HG02840 (cell line): Measurements from ENCODE around the gene PPP2R2C.

Source experiments
- ATAC-seq: cut with Tn5 transposase; IDR thresholded peaks from one replicate; pipeline ENCODE4 v1.9.1; 2021; ENCODE audit warnings: mild to moderate bottlenecking, moderate library complexity, moderate number of reproducible peaks; ENCODE audit not compliant: unreplicated experiment, low FRiP score

PPP2R2C gene

DNA sequence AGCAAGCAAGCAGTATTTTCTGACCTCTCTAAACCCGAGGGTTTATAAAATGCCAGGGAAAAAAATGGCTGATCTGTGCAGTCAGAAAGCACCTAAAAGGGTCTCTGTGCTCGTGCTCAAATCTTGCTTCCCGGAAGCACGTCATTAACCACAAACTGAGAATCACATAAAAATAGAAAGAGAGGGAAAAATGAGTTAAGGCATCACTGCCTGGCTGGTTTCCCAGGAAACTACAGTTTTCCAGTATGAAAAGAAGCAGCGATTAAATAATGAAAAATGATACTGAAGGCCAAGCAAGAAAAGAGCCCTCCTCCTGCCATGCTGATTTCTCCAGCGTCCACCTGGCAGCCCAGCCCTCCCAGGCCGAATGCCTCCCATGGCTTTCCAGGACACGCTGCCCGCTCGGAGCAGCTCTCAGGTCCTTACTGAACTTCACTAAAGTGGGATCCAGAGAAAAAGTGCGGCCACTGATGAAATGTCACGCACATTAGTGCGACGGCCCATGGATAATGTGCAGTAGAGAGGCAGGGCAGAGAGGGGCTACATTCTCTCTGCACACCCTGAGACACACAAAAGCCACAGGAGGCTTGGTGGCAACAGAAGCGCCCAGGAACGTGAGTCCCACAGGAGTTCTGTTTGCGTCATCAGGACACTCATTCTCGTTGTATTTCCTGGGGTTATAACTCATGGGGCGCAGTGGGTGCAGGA lies 122.4 kb downstream of the PPP2R2C start:
- no peak for ATAC-seq

DNA sequence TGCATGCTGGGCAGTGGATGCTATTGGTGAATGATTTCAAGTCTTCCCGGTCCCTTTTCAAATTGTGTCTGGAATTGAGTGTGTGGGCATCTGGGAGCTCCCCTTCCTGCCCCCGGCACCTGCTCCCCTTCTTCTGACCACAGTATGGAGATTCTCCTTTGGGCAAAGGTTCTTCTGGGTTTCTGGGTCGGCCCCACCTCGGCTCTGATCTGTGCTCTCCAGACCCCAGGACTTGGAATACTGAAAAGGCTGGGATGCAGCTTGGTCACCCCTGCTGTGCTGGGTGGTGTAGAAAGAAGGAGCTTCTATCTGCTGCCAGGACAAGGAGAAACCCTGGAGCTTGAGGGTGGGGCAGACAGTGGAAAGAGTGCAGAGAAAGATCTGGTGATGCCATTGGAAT lies 124.0 kb downstream of the PPP2R2C start:
- no peak for ATAC-seq

- ATAC-seq, result no peak
These were observed 124.8 kb downstream of the PPP2R2C start for GRCh38 chr4:6347511-6348045.

- no peak for ATAC-seq
These were observed 125.9 kb downstream of the PPP2R2C start for GRCh38 chr4:6346373-6347110.

DNA sequence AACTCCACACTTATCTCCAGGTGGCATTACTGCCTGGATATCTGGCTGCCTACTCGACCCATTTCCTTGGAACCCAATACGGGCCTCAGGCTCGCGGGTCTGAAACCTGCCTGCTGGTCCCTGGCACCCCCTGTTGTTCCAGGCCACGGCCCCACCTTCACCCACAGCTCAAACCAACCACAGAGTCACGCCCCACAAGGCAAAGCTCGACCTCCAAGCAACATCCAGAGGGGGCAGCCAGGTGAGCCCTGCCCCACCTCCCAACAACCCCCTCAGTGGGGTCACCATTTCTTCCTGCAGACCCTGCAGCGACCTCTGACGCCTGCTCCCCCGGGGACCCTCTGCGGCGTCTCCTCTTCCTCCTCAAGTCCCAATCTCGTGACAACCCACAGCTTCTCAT lies 126.5 kb downstream of the PPP2R2C start:
- ATAC-seq, result no peak

- ATAC-seq, result no peak
These were observed 127.2 kb downstream of the PPP2R2C start for GRCh38 chr4:6345096-6345830.

- no peak for ATAC-seq
These were observed 128.4 kb downstream of the PPP2R2C start for GRCh38 chr4:6343939-6344408.

DNA sequence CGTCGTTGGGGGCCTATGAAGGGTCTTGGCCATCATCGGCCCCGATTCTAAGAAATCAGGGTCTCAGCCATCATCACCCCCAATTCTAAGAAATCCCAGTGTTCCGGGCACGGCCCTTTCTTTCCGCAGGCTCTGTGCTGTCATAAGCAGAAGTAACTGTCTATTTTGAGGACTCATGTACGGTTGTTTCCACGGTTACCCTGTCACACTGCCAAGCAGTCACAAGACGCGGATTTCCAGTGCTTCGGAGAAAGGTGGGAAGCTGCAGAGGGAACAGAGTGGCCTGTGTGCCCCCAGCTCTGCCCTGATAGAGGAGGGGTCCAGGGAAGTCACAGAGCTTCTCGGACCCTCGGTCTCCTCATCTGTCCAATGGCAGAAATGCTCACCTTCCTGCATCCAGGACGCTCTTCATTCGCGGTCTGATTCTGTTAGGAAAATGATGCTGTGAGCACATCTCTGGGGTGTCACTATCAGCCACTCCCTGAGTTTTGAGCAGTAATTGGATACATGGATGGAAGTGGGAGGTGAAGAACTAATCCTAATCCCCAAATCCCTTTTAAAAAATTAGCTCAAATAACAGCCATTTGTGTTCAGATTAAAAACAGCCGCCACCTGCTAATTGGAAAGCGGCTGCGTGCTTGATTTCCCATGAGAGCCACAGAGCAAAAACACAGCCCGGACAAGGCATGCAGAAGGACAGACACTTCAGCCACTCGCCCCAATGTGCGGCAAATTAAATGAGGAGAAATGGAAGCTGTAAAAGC lies 129.7 kb downstream of the PPP2R2C start:
- ATAC-seq, result no peak

DNA sequence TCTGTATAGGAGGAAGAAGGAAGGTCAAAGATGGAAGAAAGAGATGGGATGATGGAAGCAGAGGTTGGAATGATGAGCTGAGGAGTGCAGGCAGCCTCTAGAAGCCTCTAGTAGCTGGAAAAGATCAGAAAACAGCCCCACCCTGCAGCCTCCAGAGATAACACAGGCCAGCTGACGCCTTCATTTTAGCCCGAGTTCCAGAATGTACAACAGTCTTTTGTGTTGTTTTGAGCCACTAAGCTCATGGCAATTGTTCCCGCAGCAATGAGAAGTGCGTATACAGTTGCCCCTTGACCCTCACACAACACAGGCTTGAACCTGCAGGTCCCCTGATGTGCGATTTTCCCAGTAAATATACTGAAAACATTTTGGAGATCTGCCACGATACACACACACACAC lies 130.7 kb downstream of the PPP2R2C start:
- no peak for ATAC-seq

- no peak for ATAC-seq
These were observed 131.9 kb downstream of the PPP2R2C start for GRCh38 chr4:6340446-6341015.

- no peak for ATAC-seq
These were observed 132.5 kb downstream of the PPP2R2C start for GRCh38 chr4:6339818-6340445.

DNA sequence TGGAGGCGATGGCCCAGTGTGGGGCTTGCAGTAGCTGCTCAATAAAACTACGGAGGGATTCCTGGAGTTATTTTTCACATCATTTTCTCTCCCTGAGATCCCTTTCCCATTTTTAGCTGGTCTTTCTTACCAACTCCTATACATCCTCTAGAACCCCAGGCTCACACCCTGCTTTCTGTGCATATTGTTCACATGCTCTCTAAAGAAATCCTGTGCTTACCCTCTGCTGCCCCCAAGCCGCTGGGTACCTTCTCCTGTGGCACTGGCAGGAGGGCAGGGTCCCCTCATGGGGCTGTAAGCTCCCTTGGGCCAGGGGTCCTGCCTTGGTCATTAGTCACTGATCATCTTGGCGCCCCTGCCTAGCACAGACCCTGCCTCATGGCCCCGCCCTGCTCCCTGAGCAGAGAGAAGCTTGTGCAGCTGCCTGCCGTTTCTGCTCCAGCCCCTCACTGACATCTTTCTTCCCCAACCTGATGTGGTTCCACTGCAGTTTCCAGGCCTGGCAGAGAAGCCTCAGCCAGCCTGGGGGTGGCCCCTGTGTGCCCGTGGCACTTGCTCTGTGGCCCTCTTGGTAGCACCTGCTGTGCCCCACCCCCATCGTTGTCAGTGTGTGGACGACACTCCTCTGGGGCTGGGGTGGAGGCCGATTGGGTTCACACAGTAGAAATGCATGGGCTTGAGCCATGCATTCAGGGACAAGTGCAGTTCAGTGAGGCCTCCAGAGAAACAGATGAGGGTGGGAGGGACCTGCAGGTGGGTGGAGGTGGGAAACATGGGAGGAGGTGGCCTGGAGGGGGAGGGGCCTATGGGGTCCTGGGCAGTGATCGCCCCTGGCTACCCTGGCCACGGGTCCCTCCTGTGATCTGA lies 133.2 kb downstream of the PPP2R2C start:
- no peak for ATAC-seq

DNA sequence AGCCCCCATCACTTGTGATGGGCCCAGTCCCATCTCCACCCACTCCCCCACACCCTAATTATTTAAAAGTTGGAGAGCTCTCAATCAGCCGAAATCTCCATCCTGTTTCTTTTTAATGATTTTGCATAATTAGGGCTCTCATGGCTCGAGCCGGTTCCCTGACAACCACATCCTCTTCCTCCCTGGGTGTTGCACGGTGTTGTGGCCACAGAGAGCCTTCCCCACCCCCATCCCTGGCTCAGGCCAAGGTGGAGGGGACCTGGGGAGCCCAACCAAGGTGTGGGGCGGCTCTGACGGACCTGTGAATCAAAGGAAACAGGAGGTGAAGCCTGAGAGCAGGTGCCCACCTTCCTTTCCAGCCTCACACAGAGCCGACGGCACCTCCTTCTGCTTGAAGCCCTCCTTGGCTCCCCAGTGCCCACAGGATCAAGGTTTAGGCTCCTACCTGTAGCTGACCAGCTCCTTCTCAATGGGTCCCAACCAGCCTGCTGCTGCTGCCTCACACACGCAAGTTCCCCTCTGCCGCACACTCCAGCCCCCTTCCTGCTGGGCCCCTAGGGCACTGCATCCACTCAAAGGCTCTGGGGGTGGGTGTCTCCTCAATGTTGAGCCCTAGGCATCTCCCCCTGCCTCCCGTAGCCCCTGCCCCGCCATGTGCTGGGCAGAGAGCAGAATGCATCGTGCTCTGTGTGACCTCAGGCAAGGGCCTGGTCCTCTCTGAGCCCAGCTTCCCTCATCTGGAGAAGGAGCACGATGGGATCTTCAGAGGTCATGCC lies 134.1 kb downstream of the PPP2R2C start:
- ATAC-seq, result no peak

DNA sequence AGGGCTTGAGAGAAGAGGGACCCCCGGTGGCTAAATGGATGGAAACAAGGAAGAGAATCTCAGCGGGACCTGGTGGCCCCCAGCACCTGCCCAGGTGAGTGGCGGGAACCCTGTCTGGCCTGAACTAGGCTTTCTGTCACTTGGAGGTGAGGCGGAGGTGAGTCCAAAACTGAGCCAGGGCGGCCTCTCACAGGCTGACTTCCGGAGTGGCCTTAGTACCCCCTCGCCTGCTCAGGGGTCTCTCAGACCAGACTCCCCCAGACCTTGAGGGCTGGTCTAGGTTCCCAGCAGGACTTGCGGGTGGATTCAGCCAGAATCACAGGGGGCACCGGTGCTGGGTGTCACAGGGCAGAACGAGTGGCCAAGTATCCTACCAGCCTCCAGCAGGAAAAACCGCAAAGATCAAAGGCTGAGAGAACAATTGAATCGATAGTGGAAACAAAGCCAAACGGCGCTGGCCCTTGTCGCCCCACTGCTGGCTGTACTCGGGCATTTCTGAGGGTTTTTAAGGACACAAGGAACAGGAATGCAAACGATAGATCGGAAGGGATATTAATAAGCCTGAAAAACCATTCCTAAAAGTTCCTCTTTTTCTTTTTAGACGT lies 135.0 kb downstream of the PPP2R2C start:
- no peak for ATAC-seq

GRCh38 chr4:6336166-6336565 lies 136.2 kb downstream of the PPP2R2C start:
- ATAC-seq, result no peak

- no peak for ATAC-seq
These were observed 137.3 kb downstream of the PPP2R2C start for GRCh38 chr4:6335040-6335590.

DNA sequence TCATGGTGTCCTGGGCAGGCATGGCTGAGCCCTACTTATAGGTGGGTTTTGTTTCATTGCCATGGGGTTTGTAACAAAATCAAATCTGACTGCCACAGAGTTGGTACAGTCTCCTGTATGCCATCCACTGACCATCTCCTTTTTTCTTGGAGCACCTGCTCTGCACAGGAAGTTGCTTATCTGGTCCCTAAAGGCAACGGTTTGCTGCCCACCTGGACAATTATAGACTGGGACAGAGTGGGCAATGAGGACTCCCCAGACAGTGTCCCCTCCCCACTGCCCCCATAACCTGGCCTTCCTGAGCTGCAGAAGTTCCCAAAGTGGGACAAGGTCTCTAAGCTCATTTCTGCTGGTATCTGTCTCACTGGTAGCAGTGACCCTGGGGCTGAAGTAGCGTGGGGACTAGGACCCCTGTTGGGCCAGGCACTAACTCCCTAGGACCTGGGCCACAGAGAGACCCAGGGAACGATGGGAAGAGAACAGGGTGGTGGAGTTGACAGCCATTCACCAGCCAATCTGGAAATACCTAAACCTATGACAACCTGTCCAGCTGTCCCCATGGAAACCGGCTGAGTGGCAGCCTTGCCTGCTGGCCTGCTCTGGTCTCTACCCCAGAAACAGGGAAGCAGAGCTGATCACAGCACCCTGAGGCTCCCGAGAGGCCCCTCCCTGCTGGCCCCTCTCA lies 138.1 kb downstream of the PPP2R2C start:
- ATAC-seq, result no peak
